Choroid plexus epithelial cell (primary cell): Measurements from ENCODE around the gene TTBK1.

Source experiments
- DNase-seq: peaks from one replicate; pipeline ENCODE4 v3.0.0-alpha.2; 2010; ENCODE audit warnings: low read depth
- H3K4me3 ChIP-seq: 2 replicates; pipeline ENCODE4 v1.5.1; 2011; ENCODE audit warnings: low read depth, mild to moderate bottlenecking, control low read depth, low read length, moderate library complexity
- TF ChIP-seq, protein P1 (sequence below): conservative IDR thresholded peaks from 2 replicates; pipeline ENCODE4 v1.5.1; 2011; ENCODE audit warnings: low read depth, mild to moderate bottlenecking, control low read depth, inconsistent platforms, low read length, moderate library complexity

The TTBK1 gene

DNA sequence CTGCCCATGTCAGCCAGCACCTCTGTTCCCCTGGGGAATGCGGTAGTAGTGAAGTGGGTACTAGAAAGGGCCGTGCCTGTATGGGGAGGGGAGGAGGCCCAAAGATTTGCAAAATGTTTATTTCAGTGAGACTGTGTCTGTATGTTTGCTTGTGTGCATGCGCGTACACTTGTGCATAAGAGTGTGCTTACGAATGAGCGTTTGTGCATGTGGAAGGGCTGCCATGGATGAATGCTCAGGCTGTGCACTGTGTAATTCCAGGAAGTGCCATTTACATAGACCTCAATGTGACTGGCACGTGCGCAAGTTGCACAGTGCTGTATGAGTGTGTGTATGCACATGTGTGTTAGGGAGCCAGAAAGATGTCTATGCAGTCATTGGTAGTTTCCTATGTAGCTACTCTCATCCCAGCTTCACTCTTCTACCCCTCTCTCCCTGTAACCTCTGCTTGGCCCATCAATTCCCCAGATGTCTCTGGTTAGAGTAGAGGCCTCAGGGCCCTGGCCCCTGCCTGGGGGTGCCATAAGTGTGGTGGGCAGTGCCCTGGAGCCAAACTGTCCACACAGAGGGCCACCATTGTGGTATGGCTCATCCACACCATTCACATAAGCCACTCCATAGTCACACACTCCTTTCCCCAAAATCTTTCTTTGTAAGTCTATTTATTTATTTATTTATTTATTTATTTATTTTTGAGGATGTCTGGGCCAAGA lies 28.0 kb downstream of the TTBK1 start:
- H3K4me3 ChIP-seq: no peak overlapping the region
- DNase-seq: no peak
- TF ChIP-seq, protein P1, sequence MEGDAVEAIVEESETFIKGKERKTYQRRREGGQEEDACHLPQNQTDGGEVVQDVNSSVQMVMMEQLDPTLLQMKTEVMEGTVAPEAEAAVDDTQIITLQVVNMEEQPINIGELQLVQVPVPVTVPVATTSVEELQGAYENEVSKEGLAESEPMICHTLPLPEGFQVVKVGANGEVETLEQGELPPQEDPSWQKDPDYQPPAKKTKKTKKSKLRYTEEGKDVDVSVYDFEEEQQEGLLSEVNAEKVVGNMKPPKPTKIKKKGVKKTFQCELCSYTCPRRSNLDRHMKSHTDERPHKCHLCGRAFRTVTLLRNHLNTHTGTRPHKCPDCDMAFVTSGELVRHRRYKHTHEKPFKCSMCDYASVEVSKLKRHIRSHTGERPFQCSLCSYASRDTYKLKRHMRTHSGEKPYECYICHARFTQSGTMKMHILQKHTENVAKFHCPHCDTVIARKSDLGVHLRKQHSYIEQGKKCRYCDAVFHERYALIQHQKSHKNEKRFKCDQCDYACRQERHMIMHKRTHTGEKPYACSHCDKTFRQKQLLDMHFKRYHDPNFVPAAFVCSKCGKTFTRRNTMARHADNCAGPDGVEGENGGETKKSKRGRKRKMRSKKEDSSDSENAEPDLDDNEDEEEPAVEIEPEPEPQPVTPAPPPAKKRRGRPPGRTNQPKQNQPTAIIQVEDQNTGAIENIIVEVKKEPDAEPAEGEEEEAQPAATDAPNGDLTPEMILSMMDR: no peak

DNA sequence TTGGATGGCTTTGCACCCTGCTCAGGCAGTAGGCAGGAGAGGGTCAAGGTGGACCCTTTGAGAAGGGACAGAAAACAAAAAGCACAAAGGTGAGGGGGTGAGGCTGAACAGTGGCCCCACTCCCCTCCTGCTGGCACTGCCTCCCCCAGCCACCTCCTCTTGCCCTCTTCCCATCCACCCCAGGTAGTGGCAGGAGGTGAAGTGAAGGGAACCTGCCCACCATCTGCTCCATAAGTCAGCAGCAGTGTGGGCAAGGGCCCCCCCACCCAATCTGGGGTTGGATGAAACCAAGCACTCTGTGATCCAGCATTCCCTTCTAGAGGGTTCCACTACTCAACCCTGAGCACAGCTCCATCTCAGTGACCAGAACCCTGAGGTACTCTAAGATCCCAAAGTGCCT lies 28.7 kb downstream of the TTBK1 start:
- no peak overlapping the region for H3K4me3 ChIP-seq
- TF ChIP-seq, protein P1: no peak
- DNase-seq: no peak

DNA sequence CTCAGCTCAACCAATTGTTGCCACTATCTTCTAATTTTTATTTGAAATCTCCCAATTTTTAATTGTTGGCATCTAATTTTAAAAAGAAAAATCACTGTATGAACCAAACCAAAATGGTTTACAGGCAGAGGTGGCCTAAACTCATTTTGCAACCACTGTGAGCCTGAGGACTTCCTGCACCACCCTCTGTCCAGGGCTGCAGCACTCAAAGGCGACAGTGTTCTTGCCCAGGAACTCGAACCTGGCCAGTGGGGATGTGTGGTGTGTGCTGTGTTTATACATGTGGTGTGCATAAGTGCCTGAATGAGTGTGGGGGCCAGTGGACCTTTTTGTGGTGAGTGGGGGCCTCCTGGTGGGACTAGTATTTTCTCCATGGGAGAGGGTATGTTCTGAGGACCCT lies 30.4 kb downstream of the TTBK1 start:
- TF ChIP-seq, protein P1: no peak
- H3K4me3 ChIP-seq: no peak overlapping the region
- DNase-seq: no peak

DNA sequence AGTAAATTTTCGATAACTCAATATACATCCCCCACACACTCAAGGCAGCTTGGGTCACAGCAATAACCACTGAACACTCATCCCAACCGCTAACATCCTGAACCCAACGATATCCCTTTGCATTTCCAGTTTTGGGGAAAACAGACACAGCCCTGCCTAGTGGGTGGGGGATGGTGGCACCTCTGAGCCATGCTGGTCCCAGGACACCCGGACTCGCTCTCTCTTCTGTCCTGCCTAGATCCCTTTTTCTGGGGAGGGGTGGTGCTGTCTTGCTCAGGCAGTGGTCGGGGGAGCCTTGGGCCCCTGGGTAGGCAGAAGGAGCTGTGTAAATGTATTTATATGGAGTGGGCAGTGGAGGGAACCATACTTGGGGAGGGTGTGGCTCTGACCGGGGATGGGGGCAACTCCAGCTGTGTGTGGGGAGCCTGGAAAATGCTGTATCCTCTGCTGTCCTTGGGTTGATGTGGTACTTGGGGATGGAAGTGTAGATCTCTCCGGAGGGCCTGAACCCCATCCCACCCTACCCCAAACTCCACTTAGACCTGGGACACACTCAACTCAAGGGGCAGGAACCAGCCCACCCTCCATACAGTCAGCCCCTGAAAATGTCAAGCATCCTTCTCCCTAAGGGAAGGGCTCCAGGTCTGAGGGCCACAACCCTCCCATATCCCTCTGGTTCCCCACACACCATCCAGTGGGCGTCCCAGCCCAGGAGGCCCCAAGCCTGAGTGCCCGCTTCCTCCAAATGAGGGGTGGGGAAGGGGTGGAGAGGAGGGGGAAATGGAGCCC lies 31.0 kb downstream of the TTBK1 start:
- DNase-seq: no peak
- H3K4me3 ChIP-seq: no peak overlapping the region
- TF ChIP-seq, protein P1: no peak

DNA sequence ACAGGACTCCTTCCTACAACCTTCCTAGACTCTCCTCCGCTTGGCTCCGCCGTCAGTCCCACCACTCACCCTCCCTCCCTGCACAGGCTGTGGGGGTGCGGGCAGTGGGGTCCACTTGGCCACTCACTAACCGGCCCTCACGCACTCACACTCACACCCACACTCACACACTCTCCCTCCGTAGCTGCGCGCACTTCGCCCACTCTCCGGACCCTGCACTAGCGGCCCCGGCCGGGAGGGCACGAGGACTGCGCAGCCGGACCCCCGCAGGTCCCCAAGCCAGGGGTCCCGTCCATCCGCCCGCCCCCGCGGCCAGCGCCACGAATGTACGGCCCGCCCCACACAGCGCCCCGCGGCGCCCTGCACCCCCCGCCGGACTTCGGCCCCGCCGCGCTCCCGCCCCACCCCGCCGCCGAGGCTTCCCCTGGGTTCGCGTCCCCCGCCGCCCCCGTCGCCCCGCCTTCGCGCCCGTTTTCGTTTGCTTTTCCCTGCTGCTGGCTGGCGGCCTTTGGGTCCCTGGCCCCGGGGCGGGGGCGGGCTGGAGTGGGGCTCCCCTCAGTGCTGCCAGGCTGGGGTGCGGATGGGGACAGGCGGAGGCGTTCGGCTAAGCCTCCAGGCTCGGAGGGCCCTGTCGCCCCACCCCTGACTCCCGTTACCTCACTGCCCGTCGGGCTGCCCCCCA lies 31.8 kb downstream of the TTBK1 start:
- H3K4me3 ChIP-seq: peak overlapping the region; percentile 20
- TF ChIP-seq, protein P1: no peak
- no peak for DNase-seq

DNA sequence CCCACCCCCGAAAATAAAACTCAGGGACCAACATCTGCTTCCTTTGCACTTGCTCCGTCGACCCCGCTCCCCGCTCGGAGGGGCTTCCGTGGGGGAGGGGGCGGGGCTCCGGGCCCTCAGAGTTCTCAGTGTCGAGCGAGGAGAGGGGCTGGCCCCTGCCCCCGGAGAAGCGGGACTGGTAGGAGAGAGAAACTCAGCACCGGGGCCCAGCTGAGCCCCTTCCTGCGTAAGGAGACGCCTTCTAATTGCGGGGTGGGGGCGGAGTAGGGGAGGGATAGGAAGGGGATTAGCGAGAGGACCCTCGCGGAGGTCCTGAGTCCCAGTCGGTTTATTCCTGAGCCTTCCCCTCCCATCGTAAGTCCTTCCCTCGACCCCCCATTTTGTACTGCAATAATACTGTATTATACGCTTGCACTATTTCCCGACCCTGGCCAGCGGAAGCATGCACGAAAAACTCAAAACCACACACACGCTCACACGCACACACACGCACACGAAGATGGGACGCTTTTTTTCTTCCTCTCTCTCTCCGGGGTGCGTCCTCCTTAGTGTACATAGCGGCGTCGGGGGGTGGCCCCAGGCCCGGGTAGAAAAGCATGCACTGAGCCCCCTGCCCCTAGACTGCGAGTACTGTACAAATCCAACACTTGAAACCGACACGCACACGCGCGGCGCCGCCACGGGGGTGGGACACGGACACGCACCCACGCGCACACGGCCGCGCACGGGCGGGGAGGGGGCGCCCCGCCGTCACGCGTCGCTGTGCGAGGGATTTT lies 32.7 kb downstream of the TTBK1 start:
- peak; percentile 15 for DNase-seq
- TF ChIP-seq, protein P1: no peak
- no peak overlapping the region for H3K4me3 ChIP-seq
